Mononuclear cell (primary cell): Measurements from ENCODE around the gene MRM2. TPM values are rescaled to one million over a fixed set of nuclear protein-coding genes. Genes with fewer than 3 reads are reported as not detected.

ENCODE experiments used
- H3K27me3 ChIP-seq: 2 replicates; pipeline ENCODE4 v1.6.0; 2011; ENCODE audit warnings: low read length, control low read depth; ENCODE audit not compliant: insufficient read depth
- H3K4me1 ChIP-seq: 2 replicates; pipeline ENCODE4 v1.5.1; 2011; ENCODE audit warnings: mild to moderate bottlenecking, low read length, control low read depth; ENCODE audit not compliant: insufficient read depth
- H3K4me3 ChIP-seq: 2 replicates; pipeline ENCODE4 v1.5.1; 2011; ENCODE audit warnings: mild to moderate bottlenecking, low read length, moderate library complexity
- H3K9me3 ChIP-seq: 2 replicates; pipeline ENCODE4 v1.5.1; 2011; ENCODE audit warnings: low read depth, mild to moderate bottlenecking, control low read depth, low read length
- total RNA-seq: library from RNA; depleted of rRNA; stranded (reverse); fragments of >200 nt; gene quantifications from one replicate; pipeline ENCODE4 v1.2.3, GENCODE V29; 2012

MRM2 gene
- total RNA-seq, 1 donor = 4.4 TPM

- no peaks in the 10 kb centered on the region for H3K27me3 ChIP-seq
- H3K4me3 ChIP-seq = no peak overlapping the region
- no peaks in the 10 kb centered on the region for H3K9me3 ChIP-seq
- peaks cover 4% of the 10 kb centered on the region for H3K4me1 ChIP-seq
These were observed 14.5 kb upstream of the MRM2 start for GRCh38 chr7:2256306-2257045.

DNA sequence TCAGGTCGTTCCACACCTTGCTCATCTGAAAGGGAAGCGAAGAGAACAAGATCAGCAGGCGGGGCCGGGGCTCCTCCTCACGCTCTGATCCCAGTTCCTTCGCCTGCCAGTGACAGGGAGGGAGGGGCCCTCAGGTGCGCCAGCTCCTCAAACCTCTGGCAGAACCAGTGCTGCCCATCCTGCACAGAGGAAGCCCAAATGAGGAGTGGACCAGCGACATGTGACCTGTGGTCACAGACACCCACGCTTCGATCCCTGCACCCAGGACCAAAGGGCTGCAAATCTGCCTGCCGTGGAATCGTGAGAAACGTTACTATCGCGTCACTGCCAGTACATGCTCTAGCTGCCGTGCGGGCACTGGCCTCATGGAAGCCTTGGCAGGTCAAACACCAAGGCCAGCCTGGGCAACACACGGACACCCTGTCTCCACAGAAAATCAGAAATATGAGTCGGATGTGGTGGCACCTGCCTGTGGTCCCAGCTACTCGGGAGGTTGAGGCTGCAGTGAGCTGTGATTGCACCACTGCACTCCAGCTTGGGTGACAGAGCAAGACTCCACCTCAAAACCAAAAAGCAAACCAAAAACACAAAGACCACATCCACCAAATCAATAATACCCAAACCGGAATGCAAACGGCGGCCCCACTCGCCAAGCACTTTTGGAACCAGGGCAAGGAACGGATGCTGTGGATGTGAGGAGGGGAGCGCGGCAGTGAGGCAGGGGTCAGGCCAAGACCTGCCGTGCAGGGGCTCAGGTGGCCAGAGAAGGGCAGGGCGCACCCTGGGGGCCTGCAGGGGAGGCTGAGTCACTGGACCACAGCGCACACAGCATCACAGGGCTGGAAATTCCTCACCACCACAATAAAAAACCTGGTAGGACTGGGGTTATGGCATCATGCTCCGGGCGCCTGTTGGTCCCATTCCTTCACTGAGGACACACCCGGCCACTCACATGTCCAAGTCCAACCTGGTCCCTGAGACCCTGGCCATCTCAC, 13.4 kb upstream of the MRM2 start:
- no peak overlapping the region for H3K4me3 ChIP-seq
- no peaks in the 10 kb centered on the region for H3K9me3 ChIP-seq
- H3K4me1 ChIP-seq = no peaks in the 10 kb centered on the region
- no peaks in the 10 kb centered on the region for H3K27me3 ChIP-seq

DNA sequence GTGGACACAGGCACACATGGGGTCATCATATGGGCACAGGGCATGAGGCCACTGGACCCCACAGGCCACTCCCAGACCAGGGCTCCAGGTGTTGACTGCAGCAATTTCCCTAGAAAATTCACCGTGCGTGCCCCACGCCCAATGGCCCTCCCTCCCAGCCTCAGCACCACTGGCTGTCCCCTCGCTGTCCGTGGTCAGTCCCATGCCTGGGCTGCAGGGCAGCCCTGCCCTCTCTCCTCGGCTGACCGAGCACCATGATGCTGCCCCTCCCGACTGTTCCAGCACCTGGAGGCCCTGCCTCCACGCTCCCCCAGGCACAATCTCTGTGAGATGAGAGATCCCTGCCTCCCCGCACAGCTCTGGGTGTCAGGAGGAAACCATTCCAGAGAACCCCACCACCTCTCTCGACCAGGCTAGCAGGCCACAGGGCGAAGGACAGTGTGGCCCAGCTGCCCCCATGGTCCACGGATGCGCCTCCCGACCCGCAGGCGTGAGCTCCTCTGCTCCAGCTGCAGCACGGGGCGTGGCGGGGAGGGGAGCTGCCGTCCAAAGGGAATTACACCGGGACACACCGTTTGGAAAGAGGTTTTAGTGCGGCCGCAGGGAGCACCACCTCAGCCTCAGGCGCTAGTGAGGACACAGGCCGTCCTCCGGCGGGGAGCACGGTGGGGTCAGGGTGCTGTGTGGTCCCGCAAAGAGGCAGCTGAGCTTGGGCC, 12.6 kb upstream of the MRM2 start:
- Histone ChIP-seq H3K4me3 (no peak overlapping the region), H3K27me3 (no peaks in the 10 kb centered on the region)

DNA sequence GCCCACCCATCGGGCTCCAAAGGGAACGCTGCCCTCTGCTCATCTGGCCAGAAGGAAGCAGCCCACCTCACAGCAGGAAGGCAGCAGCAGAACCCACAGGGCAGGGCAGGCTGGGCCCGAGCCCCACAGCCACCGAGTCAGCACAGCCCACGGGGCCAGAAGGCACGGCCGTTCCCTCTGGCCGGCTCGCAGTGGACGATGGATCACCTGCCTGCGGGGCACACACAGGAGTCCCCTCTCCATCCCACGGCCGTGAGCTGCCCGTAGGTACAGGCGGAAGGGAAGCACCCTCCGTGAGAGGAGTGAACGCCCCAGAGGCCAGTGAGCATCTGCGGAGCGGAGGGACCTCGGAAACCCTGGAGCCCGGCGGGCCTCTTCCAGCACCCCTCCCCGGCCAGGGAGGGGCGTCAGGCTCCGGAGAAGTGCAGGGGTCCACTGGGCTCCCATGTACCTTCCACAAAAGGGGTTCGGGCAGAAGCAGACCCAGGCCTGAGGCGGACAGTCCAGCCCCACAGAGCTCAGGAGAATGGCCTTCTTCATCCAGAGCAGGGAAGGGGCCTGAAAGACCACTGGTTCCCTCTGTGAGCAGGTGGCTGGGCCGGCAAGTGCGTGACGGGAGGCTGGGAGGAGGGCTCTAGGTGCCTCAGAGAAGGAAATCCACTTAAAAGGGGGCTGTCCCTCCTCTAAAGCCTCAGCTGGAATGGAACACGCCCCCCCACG, 11.7 kb upstream of the MRM2 start:
- H3K27me3 ChIP-seq = no peaks in the 10 kb centered on the region
- peaks cover 13% of the 10 kb centered on the region for H3K4me1 ChIP-seq
- H3K4me3 ChIP-seq = no peak overlapping the region
- no peaks in the 10 kb centered on the region for H3K9me3 ChIP-seq

More for the DNA sequence above, 12.6 kb upstream of the MRM2 start:
- no peaks in the 10 kb centered on the region for H3K9me3 ChIP-seq
- H3K4me1 ChIP-seq = peaks cover 4% of the 10 kb centered on the region

- Histone ChIP-seq H3K4me1 (peaks cover 16% of the 10 kb centered on the region), H3K4me3 (no peak overlapping the region), H3K27me3 (no peaks in the 10 kb centered on the region), H3K9me3 (no peaks in the 10 kb centered on the region)
These were observed 11.0 kb upstream of the MRM2 start for GRCh38 chr7:2253021-2253420.

DNA sequence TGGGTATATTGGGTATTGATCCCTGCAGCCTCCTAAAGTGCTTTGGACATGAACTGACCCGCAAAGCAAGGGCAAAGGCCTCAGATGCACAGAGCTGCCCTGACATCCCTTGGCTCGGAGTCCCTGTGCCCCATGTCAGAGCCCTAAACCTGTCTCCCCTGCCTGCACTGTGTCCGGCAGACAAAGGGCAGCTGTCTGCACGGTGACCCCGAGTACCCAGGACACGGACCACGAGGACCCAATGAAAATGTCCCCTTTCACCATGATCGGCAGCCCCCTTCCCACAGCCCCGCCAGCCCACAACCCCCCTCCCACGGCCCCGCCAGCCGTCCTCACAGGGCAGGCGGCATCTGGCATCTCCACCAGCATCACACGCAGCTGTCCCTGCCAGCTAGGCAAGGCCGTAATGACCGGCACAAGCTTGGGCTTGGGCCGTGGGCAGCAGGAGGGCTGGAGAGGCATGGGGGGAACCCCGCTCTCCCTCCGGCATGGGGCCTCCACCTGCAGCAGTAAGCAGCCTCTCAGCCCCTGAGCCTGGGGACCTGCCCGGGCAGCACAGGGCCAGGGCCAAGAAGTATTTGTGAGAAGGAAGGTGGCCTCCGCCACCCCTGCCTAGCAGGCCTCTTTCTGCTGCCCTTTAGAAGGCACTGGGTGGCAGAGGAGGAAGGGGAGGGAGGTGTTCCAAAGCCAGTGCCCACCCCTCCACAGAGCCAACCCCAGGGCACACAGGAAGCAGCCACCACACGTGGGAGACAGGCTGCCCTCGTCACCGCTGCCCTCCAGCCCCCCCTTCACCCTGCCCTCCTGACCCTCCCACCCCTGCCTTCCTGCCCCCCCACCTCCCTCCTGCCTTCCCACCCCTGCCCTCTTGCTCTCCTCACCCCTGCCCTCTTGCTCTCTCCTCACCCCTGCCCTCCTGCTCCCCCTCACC, 10.1 kb upstream of the MRM2 start:
- H3K27me3 ChIP-seq = no peaks in the 10 kb centered on the region

GRCh38 chr7:2251381-2251780, 9.4 kb upstream of the MRM2 start:
- Histone ChIP-seq H3K4me3 (no peak overlapping the region), H3K27me3 (no peaks in the 10 kb centered on the region), H3K9me3 (no peaks in the 10 kb centered on the region), H3K4me1 (peaks cover 23% of the 10 kb centered on the region)

More for the DNA sequence above, 10.1 kb upstream of the MRM2 start:
- H3K9me3 ChIP-seq = no peaks in the 10 kb centered on the region
- peaks cover 16% of the 10 kb centered on the region for H3K4me1 ChIP-seq
- no peak overlapping the region for H3K4me3 ChIP-seq

DNA sequence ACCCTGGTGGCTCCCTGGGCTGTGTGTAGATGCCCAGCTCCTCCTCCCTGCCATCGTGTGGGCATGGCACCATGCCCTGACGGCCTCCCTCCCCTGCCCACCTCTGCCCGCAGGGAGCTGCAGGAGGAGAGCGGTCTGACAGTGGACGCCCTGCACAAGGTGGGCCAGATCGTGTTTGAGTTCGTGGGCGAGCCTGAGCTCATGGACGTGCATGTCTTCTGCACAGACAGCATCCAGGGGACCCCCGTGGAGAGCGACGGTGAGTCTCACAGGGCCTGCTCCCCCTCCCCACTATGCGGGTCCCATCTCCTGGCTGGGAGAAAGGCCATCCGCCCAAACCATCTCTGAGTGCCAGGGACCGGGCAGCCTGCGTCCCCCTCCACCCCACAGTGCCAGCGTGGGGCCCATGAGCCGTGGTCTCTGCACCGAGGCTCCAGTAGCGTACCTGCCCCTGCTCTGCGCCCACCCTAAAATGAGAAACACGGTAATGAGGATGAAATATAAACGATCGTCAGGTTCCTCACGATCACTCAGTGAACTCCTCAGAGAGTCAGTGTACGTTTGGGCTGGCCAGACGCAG, 7.8 kb upstream of the MRM2 start:
- Histone ChIP-seq H3K4me1 (peaks cover 34% of the 10 kb centered on the region), H3K9me3 (no peaks in the 10 kb centered on the region), H3K4me3 (no peak overlapping the region), H3K27me3 (no peaks in the 10 kb centered on the region)

GRCh38 chr7:2248984-2249694, 7.1 kb upstream of the MRM2 start:
- Histone ChIP-seq H3K9me3 (no peaks in the 10 kb centered on the region), H3K27me3 (no peaks in the 10 kb centered on the region), H3K4me1 (peaks cover 41% of the 10 kb centered on the region), H3K4me3 (no peak overlapping the region)

- Histone ChIP-seq H3K4me3 (no peak overlapping the region), H3K4me1 (peaks cover 58% of the 10 kb centered on the region), H3K27me3 (no peaks in the 10 kb centered on the region), H3K9me3 (no peaks in the 10 kb centered on the region)
These were observed 5.4 kb upstream of the MRM2 start for GRCh38 chr7:2247141-2247995.

- Histone ChIP-seq H3K9me3 (no peaks in the 10 kb centered on the region), H3K4me3 (no peak overlapping the region), H3K27me3 (no peaks in the 10 kb centered on the region), H3K4me1 (peaks cover 66% of the 10 kb centered on the region)
These were observed 4.1 kb upstream of the MRM2 start for GRCh38 chr7:2245883-2246675.
